GM12892 (cell line): ENCODE measurements around the gene KIAA0825.

Experiments
- POLR2A ChIP-seq: IDR thresholded peaks from 2 replicates; pipeline ENCODE4 v1.6.1; 2011; ENCODE audit warnings: low read depth, low read length, control low read depth
- POLR2AphosphoS5 ChIP-seq: IDR thresholded peaks from 2 replicates; pipeline ENCODE4 v1.6.1; 2011; ENCODE audit warnings: low read depth, low read length, control low read depth
- TAF1 ChIP-seq: IDR thresholded peaks from 2 replicates; pipeline ENCODE4 v1.6.1; 2011; ENCODE audit warnings: low read depth, mild to moderate bottlenecking, control low read depth, low read length, borderline replicate concordance

DNA sequence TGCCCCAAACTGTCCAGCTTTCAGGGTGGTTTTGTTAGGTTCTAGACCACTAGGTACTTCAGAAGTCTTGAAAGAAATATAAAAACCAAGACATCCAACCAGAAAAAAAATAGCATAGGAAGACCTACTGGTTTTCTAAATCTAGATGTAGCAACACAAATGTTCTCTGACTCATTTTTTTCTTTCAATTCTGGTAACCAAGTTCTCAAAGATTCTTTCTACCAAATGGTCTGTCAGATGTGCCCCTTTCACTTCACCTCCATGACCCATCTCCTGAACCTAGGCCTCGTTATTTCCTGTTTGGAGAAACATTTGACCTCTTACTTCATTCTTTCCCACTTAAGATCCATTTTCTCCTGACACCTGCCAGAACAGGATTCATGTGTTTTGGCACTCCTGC, 355.3 kb downstream of the KIAA0825 start:
- TF ChIP-seq POLR2A (no peak), POLR2AphosphoS5 (no peak), TAF1 (no peak)
